Ishikawa (cell line): ENCODE results near the gene MYMX.

Source experiments
- CEBPB ChIP-seq: IDR thresholded peaks from 2 replicates; pipeline ENCODE4 v1.6.1; 2012
- CREB1 ChIP-seq: IDR thresholded peaks from 2 replicates; pipeline ENCODE4 v1.6.1; 2012; ENCODE audit warnings: low read depth
- EP300 ChIP-seq: IDR thresholded peaks from 2 replicates; pipeline ENCODE4 v1.6.1; 2012; ENCODE audit warnings: borderline replicate concordance
- FOXM1 ChIP-seq: IDR thresholded peaks from 2 replicates; pipeline ENCODE4 v1.6.1; 2012; ENCODE audit warnings: low read depth, borderline replicate concordance
- NFIC ChIP-seq: IDR thresholded peaks from 2 replicates; pipeline ENCODE4 v1.6.1; 2012
- RAD21 ChIP-seq: IDR thresholded peaks from 2 replicates; pipeline ENCODE4 v1.6.1; 2012; ENCODE audit warnings: low read depth
- TAF1 ChIP-seq: IDR thresholded peaks from 2 replicates; pipeline ENCODE4 v1.6.1; 2012; ENCODE audit warnings: low read depth, mild to moderate bottlenecking
- TCF12 ChIP-seq: IDR thresholded peaks from 2 replicates; pipeline ENCODE4 v1.6.1; 2012; ENCODE audit warnings: low read depth
- YY1 ChIP-seq: IDR thresholded peaks from 2 replicates; pipeline ENCODE4 v1.6.1; 2012; ENCODE audit warnings: low read depth
- ZBTB7A ChIP-seq: IDR thresholded peaks from 2 replicates; pipeline ENCODE4 v1.6.1; 2012; ENCODE audit warnings: low read depth
- TF ChIP-seq, protein P1 (sequence below): IDR thresholded peaks from 2 replicates; pipeline ENCODE4 v1.6.1; 2012
- TF ChIP-seq, protein P2 (sequence below): IDR thresholded peaks from 2 replicates; pipeline ENCODE4 v1.6.1; 2012

DNA sequence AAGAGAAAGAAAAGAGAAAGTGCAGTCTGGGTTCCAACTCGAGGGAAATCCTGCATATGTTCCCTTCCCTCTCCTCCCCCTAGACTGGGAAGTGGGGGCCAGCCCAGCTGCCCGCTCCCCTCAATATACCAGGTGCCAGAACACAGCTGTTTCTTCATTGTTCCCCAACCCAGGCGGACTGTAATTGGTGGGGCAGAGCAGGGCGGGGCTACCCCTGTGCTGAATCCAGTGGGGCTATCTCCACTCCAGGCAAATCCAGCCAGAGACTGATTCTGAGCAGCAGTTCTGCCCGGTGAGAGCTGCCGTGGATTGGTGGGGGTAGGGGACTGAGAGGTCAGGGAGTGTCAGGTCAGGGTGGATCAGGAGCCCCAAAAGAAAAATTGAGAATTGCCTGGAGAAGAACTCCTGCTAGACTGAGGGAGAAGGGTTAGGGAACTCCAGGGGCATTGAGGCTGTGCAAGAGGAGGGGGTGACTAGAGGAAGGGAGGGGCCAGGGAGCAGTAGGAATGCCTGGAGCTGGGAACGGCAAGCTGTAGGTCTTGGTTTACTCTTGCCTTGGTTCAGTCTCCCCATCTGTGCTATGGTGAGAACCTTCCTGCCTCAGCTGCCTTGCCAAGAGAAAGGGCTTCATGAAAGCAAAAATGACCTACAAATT is at the start of gene MYMX:
- TF ChIP-seq FOXM1 (no peak), ZBTB7A (no peak), CEBPB (no peak), TAF1 (no peak), CREB1 (no peak), EP300 (no peak), TCF12 (no peak), YY1 (no peak), RAD21 (no peak), NFIC (no peak)
- TF ChIP-seq, protein P1, sequence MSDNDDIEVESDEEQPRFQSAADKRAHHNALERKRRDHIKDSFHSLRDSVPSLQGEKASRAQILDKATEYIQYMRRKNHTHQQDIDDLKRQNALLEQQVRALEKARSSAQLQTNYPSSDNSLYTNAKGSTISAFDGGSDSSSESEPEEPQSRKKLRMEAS = no peak
- TF ChIP-seq, protein P2, sequence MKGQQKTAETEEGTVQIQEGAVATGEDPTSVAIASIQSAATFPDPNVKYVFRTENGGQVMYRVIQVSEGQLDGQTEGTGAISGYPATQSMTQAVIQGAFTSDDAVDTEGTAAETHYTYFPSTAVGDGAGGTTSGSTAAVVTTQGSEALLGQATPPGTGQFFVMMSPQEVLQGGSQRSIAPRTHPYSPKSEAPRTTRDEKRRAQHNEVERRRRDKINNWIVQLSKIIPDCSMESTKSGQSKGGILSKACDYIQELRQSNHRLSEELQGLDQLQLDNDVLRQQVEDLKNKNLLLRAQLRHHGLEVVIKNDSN = no peak
